SH-SY5Y (cell line): Measurements from ENCODE around the gene PKN2.

Experiments
- GATA2 ChIP-seq: IDR thresholded peaks from 2 replicates; pipeline ENCODE4 v1.6.1; 2011; ENCODE audit warnings: mild to moderate bottlenecking, low read depth, low read length
- GATA3 ChIP-seq: IDR thresholded peaks from 2 replicates; pipeline ENCODE4 v1.6.1; 2011; ENCODE audit warnings: low read depth, mild to moderate bottlenecking, low read length, moderate library complexity

Gene PKN2

DNA sequence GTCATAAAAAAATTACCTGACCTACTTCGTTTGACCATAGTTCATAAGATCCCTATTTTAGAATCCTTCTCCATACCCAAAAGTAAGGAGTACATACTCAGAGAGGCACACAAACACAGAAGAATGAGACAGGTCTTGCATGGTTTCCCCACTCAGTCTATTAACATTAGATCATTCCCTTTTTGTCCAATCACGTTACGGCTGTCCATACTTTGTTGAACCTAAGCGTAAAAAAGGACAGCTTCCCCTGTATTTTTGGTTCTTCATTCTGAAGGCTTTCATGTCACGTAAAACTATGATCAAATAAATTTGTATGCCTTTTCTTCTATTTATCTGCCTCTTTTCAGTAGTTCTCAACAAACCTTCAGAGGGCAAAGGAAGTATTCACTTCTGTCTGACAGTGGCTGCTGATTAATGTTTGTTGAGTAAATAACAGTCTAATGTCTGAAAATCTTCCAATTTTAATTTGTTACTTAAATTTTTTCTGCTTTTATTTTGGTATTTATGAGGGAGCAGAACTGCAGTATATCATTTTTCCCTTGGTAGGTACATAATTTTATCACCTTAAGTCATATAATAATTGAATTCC lies 16.4 kb downstream of the PKN2 start:
- TF ChIP-seq GATA3 (no peak), GATA2 (no peak)

GRCh38 chr1:88701275-88701674 lies 17.2 kb downstream of the PKN2 start:
- TF ChIP-seq GATA2 (no peak), GATA3 (no peak)

DNA sequence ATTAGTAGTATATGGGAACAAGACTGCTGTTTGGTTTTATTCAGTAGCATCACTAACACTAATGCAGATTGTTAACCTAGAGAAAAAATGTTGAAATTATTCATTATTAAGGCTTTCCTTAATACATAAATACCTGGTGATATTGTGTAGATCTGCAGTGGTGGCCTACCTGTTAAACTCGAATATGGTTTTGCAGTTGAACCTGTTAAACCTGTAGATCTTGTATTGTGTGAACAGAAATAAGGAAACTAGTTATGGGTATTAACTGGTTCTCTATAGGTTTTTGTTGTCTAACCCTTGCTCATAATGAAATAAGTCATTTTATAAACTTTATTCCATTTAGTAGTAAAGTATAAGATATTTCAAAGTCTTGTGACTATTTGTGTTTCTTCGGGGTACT lies 23.9 kb downstream of the PKN2 start:
- TF ChIP-seq GATA2: no peak
- TF ChIP-seq GATA3: no peak

DNA sequence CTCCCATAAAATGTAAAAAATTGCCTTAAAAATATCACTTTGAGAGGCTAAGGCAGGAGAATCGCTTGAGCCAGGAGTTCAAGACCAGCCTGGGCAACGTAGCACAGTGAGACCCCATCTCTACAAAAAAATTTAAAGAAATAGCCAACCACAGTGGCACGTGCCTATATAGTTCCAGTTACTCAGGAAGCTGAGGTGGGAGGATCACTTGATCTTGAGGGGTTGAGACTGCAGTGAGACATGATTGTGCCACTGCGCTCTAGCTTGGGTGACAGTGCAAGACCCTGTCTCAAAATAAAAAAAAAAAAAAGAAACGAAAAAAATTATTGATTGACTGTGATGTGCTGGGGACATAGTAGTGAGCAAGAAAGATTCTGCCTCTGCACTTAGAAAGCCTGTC lies 38.4 kb downstream of the PKN2 start:
- no peak for TF ChIP-seq GATA2
- TF ChIP-seq GATA3: no peak

DNA sequence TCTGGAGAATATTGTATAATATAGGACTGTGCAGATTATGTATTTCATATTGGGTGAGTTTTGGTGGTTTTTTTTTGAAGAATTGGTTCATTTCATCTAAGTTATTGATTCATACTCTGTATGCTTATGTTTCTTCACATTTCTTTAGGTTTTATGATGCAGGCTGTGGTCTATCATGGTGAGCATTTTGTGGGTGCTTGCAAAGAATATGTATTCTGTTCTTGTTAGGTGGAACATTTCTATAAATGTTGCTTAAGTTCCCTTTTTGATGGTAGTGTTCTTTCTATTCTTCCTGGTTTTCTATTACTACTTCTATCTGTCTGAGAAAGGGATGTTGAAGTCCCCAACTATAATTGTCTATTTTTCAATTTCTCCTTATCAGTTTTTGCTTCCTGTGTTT lies 42.6 kb downstream of the PKN2 start:
- TF ChIP-seq GATA2 (no peak), GATA3 (no peak)

- no peak for TF ChIP-seq GATA3
- TF ChIP-seq GATA2: no peak
These were observed 43.1 kb downstream of the PKN2 start for GRCh38 chr1:88727205-88727604.

DNA sequence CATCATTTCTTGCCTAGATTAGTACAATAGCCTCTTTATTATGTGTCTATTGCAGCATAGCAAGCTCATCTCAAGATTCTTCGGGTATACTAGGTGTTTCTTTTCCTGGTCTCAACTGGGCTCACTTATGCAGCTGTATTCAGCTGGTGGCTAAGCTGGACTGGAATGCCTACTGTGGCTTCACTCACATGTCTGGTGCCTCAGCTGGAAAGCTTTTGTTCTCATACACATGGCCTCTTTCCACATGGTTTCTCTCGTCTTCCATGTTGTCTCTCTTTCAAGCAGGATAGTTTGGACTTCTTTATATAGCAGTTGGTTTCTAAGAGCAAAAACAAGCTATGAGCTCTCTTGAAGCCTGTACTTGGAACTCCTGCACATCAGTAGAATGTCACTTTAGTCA lies 45.2 kb downstream of the PKN2 start:
- no peak for TF ChIP-seq GATA3
- no peak for TF ChIP-seq GATA2

- TF ChIP-seq GATA3 (no peak), GATA2 (no peak)
These were observed 46.1 kb downstream of the PKN2 start for GRCh38 chr1:88730132-88730675.

DNA sequence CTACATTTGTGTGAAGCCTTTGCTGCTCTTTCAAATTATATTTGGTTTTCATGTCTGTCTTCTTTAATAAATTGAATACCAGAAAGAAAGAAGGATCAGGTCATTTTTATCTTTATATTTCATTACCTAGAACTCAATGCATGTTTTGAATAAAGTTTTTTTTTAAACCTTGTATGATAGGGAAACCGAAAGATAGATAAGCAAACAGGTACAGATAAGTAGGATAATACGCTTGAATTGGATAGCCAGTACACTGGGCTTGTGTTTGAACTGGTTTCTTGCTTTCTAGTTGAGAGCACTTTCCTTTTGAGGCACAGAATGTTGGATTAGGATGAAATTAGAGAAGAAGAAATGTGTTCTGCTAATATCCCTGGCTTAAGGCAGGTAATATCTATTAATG lies 46.9 kb downstream of the PKN2 start:
- no peak for TF ChIP-seq GATA2
- no peak for TF ChIP-seq GATA3

DNA sequence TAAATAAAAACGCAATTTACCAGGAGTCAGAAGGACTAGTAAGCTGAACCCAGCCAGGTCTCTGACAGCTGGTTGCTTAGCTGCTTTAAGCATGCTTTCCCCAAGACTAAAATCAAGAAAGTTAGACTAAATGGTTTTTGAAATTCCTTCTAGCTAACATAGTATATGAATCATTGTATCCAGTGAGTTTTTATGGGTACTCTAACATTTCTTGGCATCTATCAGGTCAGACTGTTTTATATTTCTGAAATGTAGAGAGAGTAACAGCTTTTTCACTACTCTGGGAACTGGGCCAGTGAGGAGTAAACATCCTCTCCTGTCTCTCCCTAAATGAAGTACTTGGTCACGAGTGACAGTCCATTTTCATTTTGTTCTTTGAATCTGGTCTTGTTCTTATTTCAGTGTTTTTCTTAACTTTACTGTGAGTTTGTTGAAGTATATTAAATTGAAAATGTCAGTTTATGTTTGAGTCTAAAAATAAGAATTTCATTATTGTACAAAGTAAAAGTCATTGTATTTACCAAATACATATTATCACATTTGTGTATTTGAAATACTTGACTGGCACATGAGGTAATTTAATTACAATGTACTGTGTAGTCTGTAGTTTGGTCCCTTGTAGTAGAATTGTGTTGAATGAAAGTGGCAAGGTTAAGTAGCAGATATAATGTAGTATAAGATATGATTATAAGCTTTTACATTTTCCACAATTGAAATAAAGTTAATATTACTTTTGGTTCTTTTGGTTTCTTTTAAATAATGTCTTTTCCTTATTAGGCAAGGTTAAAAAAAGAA lies 47.6 kb downstream of the PKN2 start:
- TF ChIP-seq GATA3 (no peak), GATA2 (no peak)

DNA sequence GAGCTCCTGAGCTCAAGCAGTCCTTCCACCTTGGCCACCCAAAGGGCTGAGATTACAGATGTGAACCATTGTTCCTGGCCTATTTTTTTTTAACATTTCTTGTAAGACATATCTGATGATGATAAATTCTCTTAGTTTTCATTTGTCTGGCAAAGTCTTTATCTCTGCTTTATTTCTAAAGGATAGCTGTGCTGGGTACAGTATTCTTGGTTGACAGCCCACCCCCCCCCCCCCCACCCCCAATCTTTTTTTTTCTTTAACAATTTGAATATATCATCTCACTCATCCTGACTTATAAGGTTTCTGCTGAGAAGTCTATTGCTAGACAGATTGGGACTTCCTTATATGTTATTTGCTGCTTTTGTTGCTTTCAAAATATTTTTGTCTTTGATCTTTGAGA lies 51.3 kb downstream of the PKN2 start:
- no peak for TF ChIP-seq GATA2
- no peak for TF ChIP-seq GATA3

GRCh38 chr1:88735909-88736308 lies 51.8 kb downstream of the PKN2 start:
- TF ChIP-seq GATA2: no peak
- no peak for TF ChIP-seq GATA3

DNA sequence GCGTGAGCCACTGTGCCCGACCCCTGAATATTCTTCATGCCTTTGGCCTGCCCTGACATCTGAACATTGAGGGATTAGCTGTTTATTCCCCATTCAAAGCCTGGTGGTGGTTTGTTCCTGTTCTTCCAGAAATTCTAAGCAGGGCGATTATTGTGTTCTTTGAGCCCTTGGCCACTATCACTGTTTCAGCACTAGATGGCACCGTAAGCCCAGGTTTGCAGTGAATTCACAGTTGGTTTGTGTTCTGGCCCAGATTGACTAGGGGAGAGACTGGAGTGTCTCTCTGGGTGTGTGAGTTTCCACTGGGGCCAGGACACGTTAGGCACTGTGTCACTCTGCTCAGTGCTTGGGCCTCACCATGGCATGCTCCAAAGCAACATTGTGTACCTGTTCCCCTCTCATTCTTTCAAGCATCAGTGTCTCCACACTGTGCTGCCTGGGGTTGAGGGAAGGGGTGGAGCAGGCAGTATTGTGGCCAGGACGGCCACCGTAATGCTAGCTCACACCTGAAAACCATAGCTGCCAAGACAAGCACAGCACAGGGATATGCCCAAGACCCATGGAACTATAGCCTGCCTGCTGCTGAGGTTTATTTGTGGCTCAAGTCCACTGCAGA lies 52.7 kb downstream of the PKN2 start:
- TF ChIP-seq GATA3 (no peak), GATA2 (no peak)

GRCh38 chr1:88737338-88737927 lies 53.4 kb downstream of the PKN2 start:
- TF ChIP-seq GATA3 (no peak), GATA2 (no peak)

GRCh38 chr1:88740784-88741183 lies 56.7 kb downstream of the PKN2 start:
- TF ChIP-seq GATA2 (no peak), GATA3 (no peak)
